Measurements from ENCODE around the gene ZNF189.

- TF ChIP-seq CTCF (IDR thresholded peaks at IDR 0.05) (no peak), POLR2AphosphoS5 (IDR thresholded peaks at IDR 0.05) (no peak), POLR2A (IDR thresholded peaks at IDR 0.05) (no peak), EP300 (IDR thresholded peaks at IDR 0.05) (no peak)
Measured at GRCh38 chr9:101421653-101422065, 23.0 kb downstream of the ZNF189 start.
